ENCODE measurements around the gene C1orf216.

- TF ChIP-seq EZH2phosphoT487 (IDR thresholded peaks at IDR 0.05; ENCODE audit: low read depth, severe bottlenecking, unreplicated experiment), result no peak
- no peak for TF ChIP-seq CTCF (IDR thresholded peaks at IDR 0.05; ENCODE audit: poor library complexity)
- no peak for TF ChIP-seq EZH2 (IDR thresholded peaks at IDR 0.05; ENCODE audit: borderline replicate concordance)
Measured at GRCh38 chr1:35706846-35707600, 11.7 kb downstream of the C1orf216 start.

Measured in hepatocyte (in vitro differentiated cells).